ENCODE data around the gene RPTOR. TPM values are rescaled to one million over a fixed set of nuclear protein-coding genes. Genes with fewer than 3 reads are reported as not detected.

The RPTOR gene
- total and polyA plus RNA-seq, 2 donors (not counting 3 experiments of a cell fraction or from before 2014, with no cell fraction given) = 10.7 to 41.8 TPM

GRCh38 chr17:80768936-80769335 lies 224.3 kb downstream of the RPTOR start:
- DNase-seq (ENCODE audit: low read depth, low spot score) (no peak), FAIRE-seq (no peak)
- TF ChIP-seq POLR2A (IDR thresholded peaks at IDR 0.05; ENCODE audit: low read depth, low read length) = no peak
- ChIA-PET CTCF (no interaction called here), POLR2A (no interaction called here)
- Histone ChIP-seq H3K36me3 (ENCODE audit: control insufficient read depth in 2 of 2, extremely low read depth in 1 of 2, insufficient read depth in 2 of 2, low read length in 2 of 2) (no peaks in the 10 kb centered on the region), H3K9me1 (replicated peaks; ENCODE audit: control insufficient read depth, extremely low read depth, insufficient read depth, low read length) (no peaks in the 10 kb centered on the region), H3K9ac (replicated peaks; ENCODE audit: extremely low read depth, insufficient read depth, low read length) (no peak overlapping the region), H3K4me1 (ENCODE audit: control insufficient read depth, extremely low read depth, insufficient read depth, low read length) (peaks cover 10% of the 10 kb centered on the region), H3K9me3 (replicated peaks; ENCODE audit: control insufficient read depth, insufficient read depth, low read length) (no peaks in the 10 kb centered on the region), H3K79me2 (ENCODE audit: control insufficient read depth, insufficient read depth, low read length) (no peaks in the 10 kb centered on the region), H3K4me2 (ENCODE audit: insufficient read depth, low read length) (no peak overlapping the region), H3K27ac (ENCODE audit: insufficient read depth, low read depth, low read length) (no peak overlapping the region), H3K27me3 (ENCODE audit: control insufficient read depth in 2 of 2, insufficient read depth in 2 of 2, low read length in 2 of 2) (no peaks in the 10 kb centered on the region), H3K4me3 (replicated peaks in 1 of 3; ENCODE audit: insufficient read depth in 1 of 3, low read depth in 1 of 3, low read length in 3 of 3) (no peak overlapping the region), H4K20me1 (replicated peaks; ENCODE audit: control insufficient read depth, extremely low read depth, insufficient read depth, low read length) (no peaks in the 10 kb centered on the region), H2AFZ (ENCODE audit: low read depth, low read length) (no peak overlapping the region)
- dilution Hi-C loops (cut with MboI; ENCODE audit: extremely low pct_ligation_motif_present, low sequenced_read_pairs) (no loop called here), intact Hi-C loops (cut with micrococcal nuclease) (loop anchor here (10.0 kb wide), 1 partner anchor 344 kb away; no protein-coding TSS in a partner anchor)
- BruUV-seq (replicated peaks) = no TSS peak

GRCh38 chr17:80769516-80769915 lies 224.9 kb downstream of the RPTOR start:
- FAIRE-seq = no peak
- POLR2A ChIA-PET = no interaction called here
- H3K27ac ChIP-seq (ENCODE audit: insufficient read depth, low read depth, low read length) = no peak overlapping the region

More at GRCh38 chr17:80769516-80769915, 224.9 kb downstream of the RPTOR start:
- TF ChIP-seq JUN (IDR thresholded peaks at IDR 0.05; ENCODE audit: borderline replicate concordance, insufficient read depth, insufficient read length, low read depth) (no peak), POLR2A (IDR thresholded peaks at IDR 0.05; ENCODE audit: low read depth, low read length) (no peak), FOS (IDR thresholded peaks at IDR 0.05; ENCODE audit: borderline replicate concordance, insufficient read depth, low read length) (no peak), MAX (IDR thresholded peaks at IDR 0.05; ENCODE audit: insufficient read depth, insufficient read length) (no peak), POLR2AphosphoS5 (IDR thresholded peaks at IDR 0.05; ENCODE audit: insufficient read depth, low read depth, low read length) (no peak), CTCF (IDR thresholded peaks at IDR 0.05; ENCODE audit: extremely low read depth in 1 of 2, insufficient read depth in 1 of 2, low read depth in 1 of 2, low read length in 2 of 2) (no peak), GATA2 (IDR thresholded peaks at IDR 0.05; ENCODE audit: insufficient read depth, insufficient read length, low read depth, low read length) (no peak), EZH2 (IDR thresholded peaks at IDR 0.05; ENCODE audit: borderline replicate concordance, low read depth, low read length, severe bottlenecking) (no peak), MYC (IDR thresholded peaks at IDR 0.05; ENCODE audit: low read depth, low read length) (no peak)
- Histone ChIP-seq H3K4me2 (ENCODE audit: insufficient read depth, low read length) (no peak overlapping the region), H3K9me1 (replicated peaks; ENCODE audit: control insufficient read depth, extremely low read depth, insufficient read depth, low read length) (no peaks in the 10 kb centered on the region), H3K79me2 (ENCODE audit: control insufficient read depth, insufficient read depth, low read length) (no peaks in the 10 kb centered on the region), H3K9me3 (replicated peaks; ENCODE audit: control insufficient read depth, insufficient read depth, low read length) (no peaks in the 10 kb centered on the region), H4K20me1 (replicated peaks; ENCODE audit: control insufficient read depth, extremely low read depth, insufficient read depth, low read length) (no peaks in the 10 kb centered on the region), H3K36me3 (ENCODE audit: control insufficient read depth in 2 of 2, extremely low read depth in 1 of 2, insufficient read depth in 2 of 2, low read length in 2 of 2) (no peaks in the 10 kb centered on the region), H3K9ac (replicated peaks; ENCODE audit: extremely low read depth, insufficient read depth, low read length) (no peak overlapping the region), H3K4me3 (replicated peaks in 1 of 3; ENCODE audit: insufficient read depth in 1 of 3, low read depth in 1 of 3, low read length in 3 of 3) (no peak overlapping the region), H2AFZ (ENCODE audit: low read depth, low read length) (no peak overlapping the region), H3K27me3 (ENCODE audit: control insufficient read depth in 2 of 2, insufficient read depth in 2 of 2, low read length in 2 of 2) (no peaks in the 10 kb centered on the region), H3K4me1 (ENCODE audit: control insufficient read depth, extremely low read depth, insufficient read depth, low read length) (peaks cover 10% of the 10 kb centered on the region)
- CTCF ChIA-PET = no interaction called here
- no TSS peak for BruUV-seq (replicated peaks)
- dilution Hi-C loops (cut with MboI; ENCODE audit: extremely low pct_ligation_motif_present, low sequenced_read_pairs) = no loop called here
- no peak for DNase-seq (ENCODE audit: low read depth, low spot score)
- intact Hi-C loops (cut with micrococcal nuclease) = loop anchor here (10.0 kb wide), 1 partner anchor 345 kb away; no protein-coding TSS in a partner anchor

Measured in endothelial cell of umbilical vein (primary cell).